ENCODE data around the gene METAP2. TPM values are rescaled to one million over a fixed set of nuclear protein-coding genes. Genes with fewer than 3 reads are reported as not detected.

Gene METAP2
- total RNA-seq, 1 donor from 2014 or later = 20.6 TPM

DNA sequence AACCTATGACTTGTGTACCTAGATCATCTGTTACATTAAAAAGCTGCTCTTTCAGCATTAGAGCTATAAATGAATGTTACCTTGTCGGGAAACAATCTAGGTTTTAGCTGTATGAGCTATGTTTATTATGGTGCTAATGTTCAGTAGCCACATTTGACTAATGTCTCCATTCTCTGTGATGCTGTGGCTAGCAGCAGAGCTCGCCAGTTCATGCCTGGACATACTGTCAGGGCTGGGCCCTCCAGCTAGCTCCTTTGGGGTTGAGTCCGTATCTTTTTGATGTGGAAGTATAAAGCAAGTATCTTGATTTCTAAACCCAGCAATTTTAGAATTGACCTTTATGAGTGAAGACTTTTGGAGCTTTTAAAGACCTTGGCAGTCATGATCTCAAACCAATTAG, 41.2 kb downstream of the METAP2 start:
- Histone ChIP-seq H3K4me3 (no peak overlapping the region), H3K4me1 (no peaks in the 10 kb centered on the region), H3K27ac (no peak overlapping the region), H3K9me3 (no peaks in the 10 kb centered on the region), H3K36me3 (peaks cover 29 to 42% of the 10 kb centered on the region in 2 donors), H3K27me3 (no peaks in the 10 kb centered on the region)
- intact Hi-C loops (cut with DNase I) = no loop called here
- no peak for TF ChIP-seq CTCF (IDR thresholded peaks at IDR 0.05)
- DNase-seq (ENCODE audit: low spot score in 2 of 2) = no peak

- Histone ChIP-seq H3K4me3 (no peak overlapping the region), H3K36me3 (peaks cover 29 to 35% of the 10 kb centered on the region in 2 donors), H3K9me3 (no peaks in the 10 kb centered on the region), H3K27ac (no peak overlapping the region), H3K27me3 (no peaks in the 10 kb centered on the region), H3K4me1 (no peaks in the 10 kb centered on the region)
- no peak for TF ChIP-seq CTCF (IDR thresholded peaks at IDR 0.05)
- intact Hi-C loops (cut with DNase I) = no loop called here
- DNase-seq (ENCODE audit: low spot score in 2 of 2) = no peak
These were observed 42.8 kb downstream of the METAP2 start for GRCh38 chr12:95516757-95517156.

GRCh38 chr12:95517246-95517645, 43.3 kb downstream of the METAP2 start:
- DNase-seq (ENCODE audit: low spot score in 2 of 2) = no peak
- Histone ChIP-seq H3K4me1 (no peaks in the 10 kb centered on the region), H3K27me3 (no peaks in the 10 kb centered on the region), H3K4me3 (no peak overlapping the region), H3K9me3 (no peaks in the 10 kb centered on the region), H3K36me3 (peaks cover 24 to 30% of the 10 kb centered on the region in 2 donors), H3K27ac (no peak overlapping the region)
- no peak for TF ChIP-seq CTCF (IDR thresholded peaks at IDR 0.05)
- intact Hi-C loops (cut with DNase I) = no loop called here

GRCh38 chr12:95518944-95519343, 45.0 kb downstream of the METAP2 start:
- no peaks in the 10 kb centered on the region for H3K4me1 ChIP-seq
- no peak overlapping the region for H3K27ac ChIP-seq
- H3K4me3 ChIP-seq = no peak overlapping the region
- intact Hi-C loops (cut with DNase I) = no loop called here
- peaks cover 9 to 14% of the 10 kb centered on the region in 2 donors for H3K36me3 ChIP-seq
- no peaks in the 10 kb centered on the region for H3K27me3 ChIP-seq
- no peak for DNase-seq (ENCODE audit: low spot score in 2 of 2)
- no peaks in the 10 kb centered on the region for H3K9me3 ChIP-seq
- TF ChIP-seq CTCF (IDR thresholded peaks at IDR 0.05) = no peak

GRCh38 chr12:95520816-95521215, 46.9 kb downstream of the METAP2 start:
- Histone ChIP-seq H3K36me3 (no peaks in the 10 kb centered on the region), H3K4me3 (no peak overlapping the region), H3K9me3 (no peaks in the 10 kb centered on the region), H3K4me1 (no peaks in the 10 kb centered on the region), H3K27ac (no peak overlapping the region), H3K27me3 (no peaks in the 10 kb centered on the region)
- intact Hi-C loops (cut with DNase I) = no loop called here
- TF ChIP-seq CTCF (IDR thresholded peaks at IDR 0.05) = no peak
- no peak for DNase-seq (ENCODE audit: low spot score in 2 of 2)

GRCh38 chr12:95522692-95523091, 48.7 kb downstream of the METAP2 start:
- Histone ChIP-seq H3K4me3 (no peak overlapping the region), H3K4me1 (no peaks in the 10 kb centered on the region), H3K27me3 (no peaks in the 10 kb centered on the region), H3K36me3 (no peaks in the 10 kb centered on the region), H3K9me3 (no peaks in the 10 kb centered on the region), H3K27ac (no peak overlapping the region)
- no peak for TF ChIP-seq CTCF (IDR thresholded peaks at IDR 0.05)
- DNase-seq (ENCODE audit: low spot score in 2 of 2) = no peak
- intact Hi-C loops (cut with DNase I) = no loop called here

Measured in ascending aorta (tissue), 2 donors.